Kidney (tissue), 14 donors: ENCODE measurements around the gene NLGN2. TPM values are rescaled to one million over a fixed set of nuclear protein-coding genes. Genes with fewer than 3 reads are reported as not detected.
A peak's percentile ranks its signal among the peaks of the same experiment; 100 is the strongest.

Experiments
- DNase-seq, 5 donors: peaks; one replicate each; pipeline ENCODE4 v3.0.0-alpha.2; 2013 to 2020
- FAIRE-seq: peaks from 2 replicates; lab custom pipeline; 2012; peaks lifted over from hg19 to GRCh38; lab: Jason Lieb, UNC
- H3K27ac ChIP-seq, 2 donors: one replicate each; pipeline ENCODE4 v1.7.0; 2013; ENCODE audit warnings: low read depth in 2 of 2, low read length in 2 of 2, inconsistent platforms in 1 of 2
- H3K27me3 ChIP-seq: one replicate; pipeline ENCODE4 v1.7.1; 2013; ENCODE audit warnings: low read length, inconsistent platforms; ENCODE audit not compliant: control insufficient read depth, insufficient read depth
- H3K36me3 ChIP-seq, 3 donors: one replicate each; pipeline versions ENCODE4 v1.7.0 to v1.7.1; 2013; ENCODE audit warnings: low read length in 3 of 3, control low read depth in 1 of 3, inconsistent platforms in 1 of 3; ENCODE audit not compliant: insufficient read depth in 3 of 3, control insufficient read depth in 2 of 3
- H3K4me1 ChIP-seq, 3 donors: one replicate each; pipeline versions ENCODE4 v1.7.0 to v1.7.1; 2013; ENCODE audit warnings: low read length in 3 of 3, inconsistent platforms in 1 of 3, low read depth in 1 of 3; ENCODE audit not compliant: control insufficient read depth in 2 of 3, insufficient read depth in 2 of 3
- H3K4me3 ChIP-seq, 3 donors: one replicate each; pipeline versions ENCODE4 v1.7.0 to v1.8.1; 2013; ENCODE audit warnings: low read length in 3 of 3, control low read depth in 1 of 3, inconsistent platforms in 1 of 3
- H3K9ac ChIP-seq, 3 donors: one replicate each; pipeline versions ENCODE4 v1.7.0 to v1.7.1; 2013; ENCODE audit warnings: low read length in 3 of 3, control low read depth in 1 of 3, inconsistent platforms in 1 of 3
- H3K9me3 ChIP-seq, 3 donors: one replicate each; pipeline versions ENCODE4 v1.7.0 to v1.7.1; 2013; ENCODE audit warnings: low read length in 3 of 3, control low read depth in 1 of 3, inconsistent platforms in 1 of 3; ENCODE audit not compliant: control insufficient read depth in 2 of 3, insufficient read depth in 1 of 3
- intact Hi-C: fragments of 100-400 bp; cut with DNase I; formaldehyde crosslinking; loops from one replicate; pipeline ENCODE4 v1.11.1; 2022
- polyA plus RNA-seq: library from polyadenylated mRNA; stranded (reverse); fragments of 350-450 nt; fragmentation: Illumina TruSeq; extraction: RNeasy Lipid Tissue Mini Kit (QIAGEN cat#74804); gene quantifications from one replicate; pipeline ENCODE4 v1.2.3, GENCODE V29; 2014; ENCODE audit warnings: low read depth, low replicate concordance; ENCODE audit not compliant: insufficient read depth
- total RNA-seq: library from RNA; stranded (reverse); fragmentation: NEBNext Ultra II Directional; extraction: Animal tissue kit (Norgen Biotek cat#: 25700); gene quantifications from one replicate; pipeline ENCODE4 v1.2.1, GENCODE V29; 2021
- TF ChIP-seq, protein P1 (sequence below): IDR thresholded peaks from 3 replicates; pipeline ENCODE4 v1.5.1; 2012; ENCODE audit warnings: mild to moderate bottlenecking, moderate library complexity, borderline replicate concordance; ENCODE audit not compliant: insufficient read depth; ENCODE audit errors: extremely low read depth
- donor health status: control.
- donor health status: control.
- donor health status: control.
- donor health status: control.
- donor health status: control.
- donor health status: DM: yes; HTN: yes; CAD: no.
- donor health status: Normal renal cell carcinoma (clear cell type).

Gene NLGN2
- total and polyA plus RNA-seq, 2 donors from 2014 or later = 7.3 to 23.4 TPM

DNA sequence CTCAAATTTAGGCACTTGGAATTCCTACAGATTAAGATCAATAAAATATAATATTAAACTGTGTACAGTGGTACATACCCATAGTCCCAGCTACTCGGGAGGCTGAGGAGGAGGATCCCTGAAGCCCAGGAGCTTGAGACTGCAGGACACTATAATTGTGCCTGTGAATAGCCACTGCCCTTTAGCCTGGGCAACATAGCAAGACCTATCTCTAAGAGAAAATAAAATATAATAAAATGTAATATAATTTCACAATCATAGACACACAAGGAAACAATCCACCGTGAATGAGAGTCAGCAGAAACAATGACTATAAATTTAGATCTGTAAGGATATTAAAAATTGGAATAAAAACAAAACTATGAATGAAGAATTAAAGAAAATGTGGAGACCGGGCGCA, 36.8 kb upstream of the NLGN2 start:
- Histone ChIP-seq H3K27ac (no peak overlapping the region), H3K27me3 (no peaks in the 10 kb centered on the region), H3K4me1 (no peaks in the 10 kb centered on the region), H3K36me3 (no peaks in the 10 kb centered on the region), H3K4me3 (no peak overlapping the region), H3K9me3 (no peaks in the 10 kb centered on the region), H3K9ac (no peak overlapping the region)
- intact Hi-C loops = no loop called here
- DNase-seq (no peak), FAIRE-seq (no peak)
- TF ChIP-seq, protein P1, sequence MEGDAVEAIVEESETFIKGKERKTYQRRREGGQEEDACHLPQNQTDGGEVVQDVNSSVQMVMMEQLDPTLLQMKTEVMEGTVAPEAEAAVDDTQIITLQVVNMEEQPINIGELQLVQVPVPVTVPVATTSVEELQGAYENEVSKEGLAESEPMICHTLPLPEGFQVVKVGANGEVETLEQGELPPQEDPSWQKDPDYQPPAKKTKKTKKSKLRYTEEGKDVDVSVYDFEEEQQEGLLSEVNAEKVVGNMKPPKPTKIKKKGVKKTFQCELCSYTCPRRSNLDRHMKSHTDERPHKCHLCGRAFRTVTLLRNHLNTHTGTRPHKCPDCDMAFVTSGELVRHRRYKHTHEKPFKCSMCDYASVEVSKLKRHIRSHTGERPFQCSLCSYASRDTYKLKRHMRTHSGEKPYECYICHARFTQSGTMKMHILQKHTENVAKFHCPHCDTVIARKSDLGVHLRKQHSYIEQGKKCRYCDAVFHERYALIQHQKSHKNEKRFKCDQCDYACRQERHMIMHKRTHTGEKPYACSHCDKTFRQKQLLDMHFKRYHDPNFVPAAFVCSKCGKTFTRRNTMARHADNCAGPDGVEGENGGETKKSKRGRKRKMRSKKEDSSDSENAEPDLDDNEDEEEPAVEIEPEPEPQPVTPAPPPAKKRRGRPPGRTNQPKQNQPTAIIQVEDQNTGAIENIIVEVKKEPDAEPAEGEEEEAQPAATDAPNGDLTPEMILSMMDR = no peak

DNA sequence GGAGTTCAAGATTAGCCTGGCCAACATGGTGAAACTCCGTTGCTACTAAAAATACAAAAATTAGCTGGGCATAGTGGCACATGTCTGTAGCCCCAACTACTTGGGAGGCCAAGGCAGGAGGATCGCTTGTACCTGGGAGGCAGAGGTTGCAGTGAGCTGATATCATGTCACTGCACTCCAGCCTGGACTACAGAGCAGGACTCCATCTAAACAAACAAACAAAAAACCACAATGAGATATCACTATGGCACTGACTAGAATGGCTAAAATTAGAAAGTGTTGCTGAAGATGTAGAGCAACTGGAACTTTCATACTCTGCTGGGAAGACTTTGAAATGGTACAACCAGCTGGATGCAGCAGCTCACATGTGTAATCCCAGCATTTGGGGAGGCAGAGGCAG, 33.3 kb upstream of the NLGN2 start:
- H3K9ac ChIP-seq = no peak overlapping the region
- no peak for FAIRE-seq

DNA sequence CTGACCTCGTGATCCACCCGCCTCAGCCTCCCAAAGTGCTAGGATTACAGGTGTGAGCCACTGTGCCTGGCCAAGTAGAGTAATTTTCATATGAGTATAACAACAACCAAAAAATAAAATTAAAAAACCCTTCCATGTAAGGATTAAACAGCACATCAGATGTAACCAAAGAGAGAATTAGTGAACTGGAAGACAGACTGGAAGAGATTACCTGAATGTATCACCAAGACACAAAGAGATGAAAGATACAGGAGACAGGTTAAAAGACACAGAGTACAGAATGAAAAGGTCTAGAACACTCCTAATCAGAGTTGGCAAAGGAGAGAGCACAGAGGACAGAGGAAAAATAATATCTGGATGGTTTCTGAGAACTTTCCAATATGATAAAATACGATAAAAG, 28.5 kb upstream of the NLGN2 start:
- DNase-seq = no peak
- no peak for FAIRE-seq
- TF ChIP-seq, protein P1 = no peak

More for the DNA sequence above, 33.3 kb upstream of the NLGN2 start:
- no peaks in the 10 kb centered on the region for H3K27me3 ChIP-seq
- H3K4me3 ChIP-seq = no peak overlapping the region
- H3K9me3 ChIP-seq = no peaks in the 10 kb centered on the region
- no peaks in the 10 kb centered on the region for H3K36me3 ChIP-seq
- DNase-seq = no peak
- TF ChIP-seq, protein P1 = no peak
- H3K4me1 ChIP-seq = no peaks in the 10 kb centered on the region
- intact Hi-C loops = no loop called here
- no peak overlapping the region for H3K27ac ChIP-seq

DNA sequence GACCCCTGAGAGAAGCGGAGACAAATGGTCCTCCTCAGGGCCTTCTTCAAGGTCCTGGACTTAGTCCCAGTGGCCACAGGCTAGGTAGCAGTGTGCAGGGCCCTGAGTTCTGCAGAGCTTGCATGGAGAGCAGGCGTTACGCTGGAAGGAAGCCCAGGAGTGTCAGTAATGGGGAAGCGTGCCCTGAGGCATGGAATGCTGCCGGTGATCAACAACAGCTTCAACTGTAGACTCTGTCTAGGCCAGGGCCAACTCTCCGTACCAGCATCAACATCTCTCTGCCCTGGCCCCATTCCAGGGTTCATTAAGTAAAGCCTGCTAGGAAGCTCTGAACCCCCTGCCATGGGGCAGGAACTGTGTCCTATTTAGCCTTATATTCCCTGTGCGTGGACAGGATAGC, 27.3 kb upstream of the NLGN2 start:
- peaks cover 0 to 17% (median 10%) of the 10 kb centered on the region in 3 donors for H3K4me1 ChIP-seq
- no peaks in the 10 kb centered on the region for H3K9me3 ChIP-seq
- H3K4me3 ChIP-seq = peak overlapping the region in 2 of 3 donors; percentile 71 to 75
- intact Hi-C loops = no loop called here
- TF ChIP-seq, protein P1 = no peak
- no peaks in the 10 kb centered on the region for H3K36me3 ChIP-seq
- peaks cover 5% of the 10 kb centered on the region for H3K27me3 ChIP-seq
- peak overlapping the region in 1 of 2 donors; percentile 49 for H3K27ac ChIP-seq
- peak in 1 of 5 donors; percentile 49 for DNase-seq
- FAIRE-seq = no peak
- peak overlapping the region in 2 of 3 donors; percentile 2 to 48 for H3K9ac ChIP-seq

More for the DNA sequence above, 28.5 kb upstream of the NLGN2 start:
- intact Hi-C loops = no loop called here
- peaks cover 5% of the 10 kb centered on the region for H3K27me3 ChIP-seq
- no peaks in the 10 kb centered on the region for H3K9me3 ChIP-seq
- H3K9ac ChIP-seq = no peak overlapping the region
- H3K4me3 ChIP-seq = no peak overlapping the region
- H3K27ac ChIP-seq = no peak overlapping the region
- no peaks in the 10 kb centered on the region for H3K36me3 ChIP-seq
- H3K4me1 ChIP-seq = peaks cover 0 to 17% (median 10%) of the 10 kb centered on the region in 3 donors
